Stomach (tissue), 4 donors: ENCODE results near the gene ULBP1.
"Not testable (repeated sequence)": the region's sequence is repeated elsewhere in the genome, so short reads cannot be mapped to it uniquely, and the experiment has no call there.

Source experiments
- CTCF ChIP-seq, 7 experiments: fragments of 450-650 bp in 4 of 7; fragments of 200-600 bp in 3 of 7; sonication (generic) in 3 of 7; IDR thresholded peaks; one replicate each; pipeline ENCODE4 v1.5.1; 2016 to 2019; ENCODE audit warnings: antibody characterized with exemption in 7 of 7, control low read depth in 2 of 7, mild to moderate bottlenecking in 1 of 7
- EP300 ChIP-seq: sonication (generic); formaldehyde crosslinking; IDR thresholded peaks from one replicate; pipeline ENCODE4 v1.6.1; 2017; ENCODE audit warnings: antibody characterized with exemption
- POLR2A ChIP-seq, 4 donors: fragments of 450-650 bp; IDR thresholded peaks; one replicate each; pipeline ENCODE4 v1.6.1; 2016; ENCODE audit warnings: antibody characterized with exemption in 4 of 4, control low read depth in 2 of 4, mild to moderate bottlenecking in 1 of 4, moderate library complexity in 1 of 4

DNA sequence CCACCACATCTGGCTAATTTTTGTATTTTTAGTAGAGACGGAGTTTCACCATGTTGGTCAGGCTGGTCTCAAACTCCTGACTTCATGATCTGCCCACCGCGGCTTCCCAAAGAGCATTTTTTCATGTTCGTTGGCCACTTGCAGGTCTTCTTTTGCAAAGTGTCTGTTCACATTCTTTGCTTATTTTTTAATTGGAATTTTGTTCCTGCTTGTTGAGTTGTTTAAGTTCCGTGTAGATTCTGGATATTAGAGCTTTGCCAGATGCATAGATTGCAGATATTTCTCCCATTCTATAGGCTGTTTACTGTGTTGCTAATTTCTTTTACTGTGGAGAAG lies 53.4 kb downstream of the ULBP1 start:
- not testable (repeated sequence) for TF ChIP-seq POLR2A (IDR thresholded peaks at IDR 0.05); CTCF (IDR thresholded peaks at IDR 0.05); EP300
